GM12865 (cell line): ENCODE results near the gene ZNF789.

Source experiments
- DNase-seq: peaks from one replicate; pipeline ENCODE4 v3.0.0; 2010; ENCODE audit warnings: low read depth
- H3K4me3 ChIP-seq: 2 replicates; pipeline ENCODE4 v1.5.1; 2011; ENCODE audit warnings: mild to moderate bottlenecking, low read depth, low read length, control low read depth
- CTCF ChIP-seq: IDR thresholded peaks from 2 replicates; pipeline ENCODE4 v1.5.1; 2011; ENCODE audit warnings: low read length, control low read depth, low read depth, inconsistent platforms; ENCODE audit not compliant: insufficient read depth; ENCODE audit errors: missing control alignments

The ZNF789 gene

GRCh38 chr7:99452541-99452940 is 20.1 kb upstream of the ZNF789 start:
- DNase-seq, result no peak
- H3K4me3 ChIP-seq, result no peak overlapping the region
- no peak for TF ChIP-seq CTCF

GRCh38 chr7:99453105-99453504 is 19.6 kb upstream of the ZNF789 start:
- TF ChIP-seq CTCF, result no peak
- no peak overlapping the region for H3K4me3 ChIP-seq
- no peak for DNase-seq

GRCh38 chr7:99455874-99456273 is 16.8 kb upstream of the ZNF789 start:
- no peak for DNase-seq
- no peak for TF ChIP-seq CTCF
- H3K4me3 ChIP-seq, result no peak overlapping the region

DNA sequence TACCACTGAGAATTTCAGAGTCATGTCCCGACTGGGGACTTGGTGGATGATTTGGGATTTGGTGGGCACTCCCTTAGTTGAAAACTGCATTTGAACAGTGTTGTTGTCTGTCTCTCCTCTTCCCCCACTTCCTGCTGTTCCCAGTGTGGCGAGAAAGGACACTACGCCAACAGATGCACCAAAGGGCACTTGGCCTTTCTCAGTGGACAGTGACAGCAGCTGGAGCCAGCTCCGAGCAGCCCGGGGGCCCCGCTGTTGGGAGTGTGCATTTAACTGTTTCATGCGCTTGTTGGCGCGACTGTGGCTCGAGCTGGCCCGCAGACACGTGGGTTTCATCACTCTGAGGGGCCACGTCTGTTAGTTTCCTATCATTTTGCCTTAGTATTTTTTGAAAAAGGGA is 16.4 kb upstream of the ZNF789 start:
- no peak for TF ChIP-seq CTCF
- no peak overlapping the region for H3K4me3 ChIP-seq
- DNase-seq, result no peak

GRCh38 chr7:99457050-99457649 is 15.5 kb upstream of the ZNF789 start:
- no peak for TF ChIP-seq CTCF
- no peak overlapping the region for H3K4me3 ChIP-seq
- no peak for DNase-seq

DNA sequence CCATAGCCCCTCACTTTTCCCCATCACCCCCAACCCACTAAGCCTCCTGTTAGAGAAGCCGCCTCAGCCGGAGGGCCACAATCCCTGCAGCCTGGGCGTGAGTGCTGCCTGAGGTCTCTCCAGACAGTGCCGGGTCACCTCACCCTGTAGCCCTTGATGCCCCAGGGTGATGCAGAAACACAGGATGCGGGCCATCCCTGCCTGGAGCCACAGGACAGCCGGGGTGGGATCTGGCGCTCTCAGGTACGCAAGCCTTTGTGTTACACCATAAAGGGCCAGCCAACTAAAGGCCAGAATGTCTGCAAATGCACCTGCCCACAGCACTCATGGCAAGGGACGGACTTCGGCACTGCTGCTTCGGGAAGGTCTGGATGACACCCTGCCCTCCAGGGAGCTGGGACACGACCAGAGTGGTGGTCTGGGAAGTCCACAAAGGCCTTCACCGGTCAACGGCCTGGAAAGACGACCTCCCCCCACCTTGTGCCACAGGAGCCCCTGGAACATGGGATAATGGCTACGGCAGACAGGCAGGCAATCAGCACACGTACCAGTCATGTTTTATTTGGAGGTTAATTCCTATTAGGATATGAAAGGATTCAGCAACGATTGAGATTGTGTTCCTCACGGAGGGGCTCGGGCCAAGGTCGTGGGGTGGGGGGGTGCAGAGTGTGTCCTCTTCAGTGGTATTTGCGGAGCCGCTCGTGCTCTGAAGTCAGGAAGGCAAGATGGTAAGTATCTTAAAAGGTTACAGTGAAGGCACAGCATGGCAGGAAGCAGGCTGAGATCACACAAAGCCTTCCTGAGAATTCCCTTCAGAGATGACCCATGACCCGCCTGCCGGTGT is 14.8 kb upstream of the ZNF789 start:
- no peak for TF ChIP-seq CTCF
- no peak for DNase-seq
- H3K4me3 ChIP-seq, result no peak overlapping the region
